ENCODE measurements around the gene KCTD7.
"Not testable (repeated sequence)": the region's sequence is repeated elsewhere in the genome, so short reads cannot be mapped to it uniquely, and the experiment has no call there.

The KCTD7 gene

DNA sequence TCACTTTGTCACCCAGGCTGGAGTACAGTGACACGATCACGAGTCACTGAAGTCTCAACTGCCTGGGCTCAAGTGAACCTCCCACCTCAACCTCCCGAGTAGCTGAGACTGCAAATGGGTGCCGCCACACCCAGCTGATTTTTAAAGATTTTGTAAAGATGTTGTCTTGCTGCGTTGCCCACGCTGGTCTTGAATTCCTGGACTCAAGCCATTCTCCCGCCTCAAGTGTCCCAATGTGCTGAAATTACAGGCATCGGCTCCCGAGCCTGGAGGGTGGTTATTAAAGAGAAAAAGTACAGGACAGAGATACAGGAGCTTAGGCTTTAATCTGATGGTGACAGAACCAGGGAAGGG, 55.1 kb downstream of the KCTD7 start:
- no peak for DNase-seq

DNA sequence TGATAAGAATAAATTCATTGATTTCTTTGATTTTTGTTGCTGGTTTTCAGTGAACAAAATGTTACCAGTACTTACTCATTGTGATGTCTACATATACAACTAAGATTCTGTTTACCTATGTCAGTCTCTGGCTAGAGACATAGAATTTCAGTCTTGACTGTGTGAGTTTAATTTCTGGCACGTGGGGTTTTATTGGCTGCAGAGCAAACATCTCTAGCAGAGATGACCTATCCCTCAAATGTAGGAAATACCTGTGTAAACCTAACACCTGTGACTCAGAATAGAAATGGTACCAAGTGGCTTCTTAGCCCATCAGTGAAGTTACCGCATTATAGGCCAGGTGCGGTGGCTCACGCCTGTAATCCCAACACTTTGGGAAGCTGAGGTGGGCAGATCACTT, 57.0 kb downstream of the KCTD7 start:
- DNase-seq = not testable (repeated sequence)

DNA sequence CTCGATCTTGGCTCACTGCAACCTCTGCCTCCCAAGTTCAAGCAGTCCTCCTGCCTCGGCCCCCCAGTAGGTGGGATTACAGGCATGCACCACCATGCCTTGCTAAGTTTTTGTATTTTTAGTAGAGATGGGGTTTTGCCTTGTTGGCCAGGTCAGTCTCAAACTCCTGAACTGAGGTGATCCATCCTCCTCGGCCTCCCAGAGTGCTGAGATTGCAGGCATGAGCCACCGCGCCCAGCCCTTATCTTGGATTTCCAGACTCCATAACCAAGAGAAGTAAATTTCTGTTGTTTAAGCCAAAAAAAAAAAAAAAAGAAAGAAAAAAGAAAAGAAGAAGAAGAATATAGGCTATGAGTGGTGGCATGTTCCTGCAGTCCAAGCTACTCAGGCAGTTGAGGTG, 58.5 kb downstream of the KCTD7 start:
- DNase-seq = no peak

DNA sequence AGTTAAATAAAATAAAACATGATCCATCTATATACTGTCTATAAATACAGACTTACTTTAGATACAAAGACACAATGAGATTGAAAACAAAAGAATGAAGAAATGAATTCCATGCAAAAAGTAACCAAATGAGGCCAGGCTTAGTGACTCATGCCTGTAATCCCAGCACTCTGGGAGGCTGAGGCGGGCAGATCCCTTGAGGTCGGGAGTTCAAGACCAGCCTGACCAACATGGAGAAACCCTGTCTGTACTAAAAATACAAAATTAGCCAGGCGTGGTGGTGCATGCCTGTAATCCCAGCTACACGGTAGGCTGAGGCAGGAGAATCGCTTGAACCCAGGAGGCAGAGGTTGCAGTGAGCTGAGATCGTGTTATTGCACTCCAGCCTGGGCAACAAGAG, 59.0 kb downstream of the KCTD7 start:
- DNase-seq = not testable (repeated sequence)

DNA sequence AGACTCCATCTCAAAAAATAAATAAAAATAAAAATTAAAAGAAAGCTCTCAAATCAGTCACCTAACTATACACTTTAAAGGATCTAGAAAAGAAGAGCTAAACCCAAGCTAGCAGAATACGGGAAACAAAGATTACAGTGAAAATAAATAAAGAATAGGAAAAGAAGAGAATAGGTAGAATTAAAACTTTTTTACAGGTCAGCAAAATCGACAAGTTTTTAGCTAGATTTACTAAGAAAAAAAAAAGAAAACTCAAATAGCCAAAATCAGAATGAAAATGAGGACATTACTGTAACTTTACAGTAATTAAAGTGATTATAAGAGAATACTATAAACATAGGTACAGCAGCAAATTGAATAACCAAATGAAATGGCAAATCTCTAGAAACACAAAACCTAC, 60.4 kb downstream of the KCTD7 start:
- no peak for DNase-seq

DNA sequence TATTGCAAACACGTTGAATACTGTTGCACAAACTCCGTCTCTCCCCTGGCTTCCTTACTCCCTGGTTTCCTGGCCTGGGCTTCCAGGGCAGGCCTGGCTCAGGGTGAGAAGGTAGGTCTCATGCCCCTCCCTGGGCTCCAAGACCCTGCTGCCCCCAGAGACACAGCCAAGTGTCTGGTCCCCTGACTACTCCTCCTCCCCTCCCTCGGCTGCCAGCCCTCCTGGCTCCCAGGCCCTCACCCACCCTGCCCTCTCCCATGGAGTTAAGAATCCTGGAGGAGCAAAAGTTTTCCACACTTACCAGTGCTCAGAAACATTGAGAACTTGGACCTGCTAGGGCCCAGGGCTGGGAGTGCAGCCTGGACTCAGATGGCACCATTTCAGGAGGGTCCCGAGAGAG, 64.7 kb downstream of the KCTD7 start:
- no peak for DNase-seq

Data from DMS153 (cell line).